ENCODE data around the gene UBE3C.
"Not testable (repeated sequence)": the region's sequence is repeated elsewhere in the genome, so short reads cannot be mapped to it uniquely, and the experiment has no call there.

UBE3C gene

DNA sequence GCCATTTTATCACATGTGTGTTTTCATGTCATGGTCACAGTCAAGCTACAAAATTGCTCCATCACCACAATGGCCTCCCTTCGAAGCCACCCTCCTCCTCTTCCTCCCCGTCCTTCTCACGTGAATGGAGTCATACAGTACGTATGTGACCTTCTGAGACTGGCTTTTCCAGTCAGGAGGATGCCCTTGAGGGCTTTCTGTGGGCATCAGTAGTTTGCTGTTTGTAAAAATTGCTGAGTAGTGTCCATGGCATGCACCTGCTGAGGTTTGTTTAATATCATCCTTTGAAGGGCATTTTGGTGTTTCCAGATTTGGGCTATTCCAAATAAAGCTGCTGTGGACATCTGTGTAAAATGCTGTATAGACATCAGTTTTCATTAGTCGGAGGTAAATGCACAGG is 5.9 kb upstream of the UBE3C start:
- no peak for DNase-seq

DNA sequence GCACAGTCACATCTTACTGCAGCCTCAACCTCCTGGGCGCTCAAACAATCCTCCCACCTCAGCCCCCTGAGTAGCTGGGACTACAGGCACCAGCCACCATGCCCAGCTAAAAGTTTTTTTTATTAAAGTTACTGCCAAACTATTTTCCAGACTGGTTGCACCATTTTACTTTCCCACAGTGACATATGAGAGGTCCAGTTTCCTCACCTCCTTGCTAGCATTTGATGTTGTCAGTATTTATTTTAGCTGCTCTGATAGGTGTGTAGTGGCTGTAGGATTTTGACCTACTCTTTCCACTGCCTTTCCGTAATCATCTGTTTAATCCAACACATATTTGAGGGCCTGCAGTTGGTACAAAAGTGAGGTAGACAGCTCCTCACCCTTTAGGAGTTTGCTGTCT is 5.4 kb upstream of the UBE3C start:
- no peak for DNase-seq

DNA sequence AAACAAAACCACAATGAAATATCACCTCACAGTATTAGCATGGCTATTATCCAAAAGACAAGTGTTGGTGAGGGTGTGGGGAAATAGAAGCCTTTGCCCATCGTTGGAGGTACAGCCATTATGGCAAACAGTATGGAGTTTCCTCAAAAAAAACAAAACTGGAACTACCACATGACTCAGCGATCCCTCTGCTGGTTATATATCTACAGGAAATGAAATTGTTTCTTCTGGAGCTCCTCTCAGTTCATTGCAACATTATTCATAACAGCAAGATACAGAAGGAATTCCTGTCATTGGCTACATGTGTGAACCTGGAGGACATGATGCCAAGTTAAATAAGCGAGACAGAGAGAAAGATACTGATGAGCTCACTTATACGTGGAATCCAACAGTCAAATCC is 2.4 kb upstream of the UBE3C start:
- DNase-seq, result no peak

DNA sequence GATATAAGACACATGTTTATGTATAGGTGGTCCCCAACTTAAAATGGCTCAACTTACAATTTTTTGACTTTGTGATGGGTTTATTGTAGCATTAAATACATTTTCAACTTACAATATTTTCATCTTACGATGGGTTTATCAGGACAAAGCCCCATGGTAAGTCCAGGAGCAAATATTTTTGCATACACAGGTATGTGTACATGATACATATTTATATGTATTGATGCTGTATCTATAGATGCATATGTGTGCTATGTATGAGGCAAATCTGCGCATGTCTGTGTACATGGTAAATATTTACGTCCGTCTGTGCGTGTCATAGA is 664 bp upstream of the UBE3C start:
- DNase-seq, result no peak

DNA sequence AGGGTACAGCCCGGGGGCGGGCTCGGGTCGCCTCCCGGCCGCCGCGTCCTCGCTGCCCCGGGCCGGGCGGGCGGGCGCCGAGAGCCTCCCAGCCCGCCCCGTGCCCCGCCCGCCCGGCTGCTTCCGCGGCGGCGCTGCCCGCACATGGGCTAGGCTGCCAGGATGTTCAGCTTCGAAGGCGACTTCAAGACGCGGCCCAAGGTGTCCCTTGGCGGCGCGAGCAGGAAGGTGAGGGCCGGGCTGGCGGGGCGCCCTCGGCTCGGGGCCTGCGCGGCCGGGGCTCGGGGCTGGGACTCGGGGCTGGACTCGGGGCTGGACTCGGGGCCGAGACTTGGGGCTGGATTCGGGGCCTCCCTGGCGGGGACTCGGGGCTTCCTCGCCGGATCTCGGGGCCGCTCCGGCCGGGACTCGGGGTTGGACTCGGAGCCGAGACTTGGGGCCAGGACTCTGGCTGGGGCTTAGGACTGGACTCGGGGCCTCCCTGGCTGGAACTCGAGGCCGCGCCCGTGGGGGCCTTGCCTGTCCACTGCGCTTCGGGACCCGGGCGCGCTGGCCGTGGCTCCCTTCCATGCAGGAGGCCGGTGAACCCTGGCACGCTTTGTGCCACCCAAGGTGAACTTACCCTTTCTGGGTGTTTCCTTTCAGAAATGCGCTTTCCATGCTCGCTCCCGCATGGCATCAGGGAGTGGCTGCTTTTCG is 534 bp downstream of the UBE3C start:
- peak; percentile 64 for DNase-seq

DNA sequence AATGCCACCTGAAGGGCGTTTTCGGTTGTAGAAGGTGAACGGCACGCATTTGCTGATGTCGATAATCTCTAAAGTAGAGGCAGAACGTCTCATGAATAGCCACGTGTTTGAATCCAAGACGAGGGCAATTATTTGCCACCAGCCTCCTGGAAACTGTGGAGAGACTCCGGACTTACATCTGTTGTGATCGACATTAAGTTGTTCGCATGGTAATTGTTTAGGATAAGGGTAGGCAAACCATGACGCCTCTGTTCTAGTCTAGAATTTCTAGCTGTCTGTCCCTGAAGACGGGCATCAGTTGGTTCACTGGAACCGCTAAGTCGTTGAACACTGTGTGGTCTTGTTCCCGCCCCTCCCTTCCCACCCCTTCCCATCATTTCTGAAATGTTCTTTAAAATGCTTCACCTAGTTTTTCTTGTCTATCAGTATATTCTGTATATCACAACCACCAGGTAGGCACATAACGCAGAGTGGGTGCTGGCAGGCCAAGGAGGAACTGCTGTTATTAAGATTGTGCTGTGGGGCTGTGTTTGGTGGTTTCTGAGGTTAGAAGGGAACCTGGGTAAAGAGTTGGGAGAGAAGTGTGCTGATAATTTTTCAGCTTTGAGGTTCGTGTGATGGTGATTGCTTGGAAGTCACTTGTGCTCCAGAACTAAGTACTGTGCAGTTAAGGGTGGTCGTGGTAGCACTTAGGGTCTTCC is 1.2 kb downstream of the UBE3C start:
- DNase-seq, result no peak

DNA sequence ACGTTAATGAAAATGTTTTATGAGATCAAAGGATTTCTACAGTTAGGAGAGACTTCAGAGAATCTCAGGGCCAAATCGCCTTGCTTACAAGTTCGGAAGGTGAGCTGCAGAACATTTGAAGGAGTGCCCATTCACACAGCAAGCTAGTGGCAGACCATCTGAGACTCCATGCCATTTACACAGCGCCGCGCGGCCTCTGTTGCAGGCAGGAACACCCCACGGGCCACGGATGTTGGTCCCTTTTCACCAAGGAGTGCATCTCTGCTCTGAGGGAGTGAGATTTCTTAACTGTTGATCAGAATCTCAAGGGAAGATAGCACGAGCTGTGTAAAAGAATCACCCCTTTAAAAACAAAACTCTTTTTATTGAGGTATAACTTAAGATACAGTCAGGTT is 1.8 kb downstream of the UBE3C start:
- no peak for DNase-seq

DNA sequence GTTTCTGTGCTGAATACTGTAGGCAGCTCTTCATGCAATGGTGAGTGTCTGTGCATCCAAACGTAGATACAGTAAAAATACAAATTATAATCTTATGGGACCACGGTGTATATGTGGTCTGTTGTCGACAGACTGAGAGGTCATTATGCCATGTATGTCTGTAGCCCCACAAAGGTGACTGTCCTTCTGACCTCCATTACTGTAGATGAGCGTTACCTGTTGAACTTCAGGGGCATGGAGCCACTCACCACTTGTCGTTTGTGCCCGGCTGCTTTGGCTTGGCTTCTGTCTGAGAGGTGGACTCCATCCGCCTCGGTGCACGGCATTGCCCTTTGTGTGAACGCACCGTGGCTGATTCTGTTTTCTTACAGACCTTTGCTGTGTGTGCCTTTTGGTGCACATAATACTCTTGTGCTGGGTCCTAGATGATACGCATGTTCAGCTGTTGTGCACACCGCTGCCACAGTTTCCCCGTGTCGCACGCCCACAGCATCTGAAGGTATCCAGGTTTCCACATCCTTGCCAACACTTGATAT is 2.9 kb downstream of the UBE3C start:
- no peak for DNase-seq

DNA sequence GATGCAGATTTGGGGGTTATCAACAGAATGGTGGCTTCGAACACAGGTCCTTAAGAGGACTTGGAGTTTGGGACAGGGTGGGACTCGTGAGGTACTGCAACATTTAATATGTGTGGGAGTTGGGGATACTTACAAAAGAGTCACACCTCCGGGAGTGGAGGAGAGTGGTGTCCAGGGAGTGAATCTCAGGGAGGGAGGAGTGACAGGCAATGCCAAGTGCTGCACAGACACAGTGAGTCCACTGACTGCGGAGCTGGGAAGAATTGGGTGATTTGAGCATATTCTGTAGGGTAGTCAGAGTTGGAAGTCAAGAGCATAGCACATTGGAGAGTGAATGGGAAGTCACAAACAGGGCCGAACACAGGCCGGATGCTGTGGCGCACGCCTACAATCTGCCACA is 5.1 kb downstream of the UBE3C start:
- DNase-seq, result no peak

DNA sequence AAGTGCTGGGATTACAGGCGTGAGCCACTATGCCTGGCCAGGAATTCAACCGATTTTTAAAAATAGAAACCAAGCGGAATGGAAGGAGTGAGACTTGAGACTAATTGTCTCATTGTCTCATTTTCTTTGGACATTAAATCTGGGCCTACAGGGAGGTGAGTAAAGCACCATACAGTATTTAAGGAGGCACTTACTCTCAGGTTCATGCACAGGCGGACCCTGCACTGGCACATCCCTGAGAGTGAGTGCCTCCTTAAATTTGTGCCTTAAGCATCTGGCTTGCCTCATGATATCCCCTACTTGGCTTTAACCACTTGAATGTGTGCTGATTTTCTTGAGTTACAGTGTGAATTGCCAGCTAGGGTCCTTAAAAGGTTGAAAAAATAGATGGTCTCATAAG is 10.6 kb downstream of the UBE3C start:
- no peak for DNase-seq

DNA sequence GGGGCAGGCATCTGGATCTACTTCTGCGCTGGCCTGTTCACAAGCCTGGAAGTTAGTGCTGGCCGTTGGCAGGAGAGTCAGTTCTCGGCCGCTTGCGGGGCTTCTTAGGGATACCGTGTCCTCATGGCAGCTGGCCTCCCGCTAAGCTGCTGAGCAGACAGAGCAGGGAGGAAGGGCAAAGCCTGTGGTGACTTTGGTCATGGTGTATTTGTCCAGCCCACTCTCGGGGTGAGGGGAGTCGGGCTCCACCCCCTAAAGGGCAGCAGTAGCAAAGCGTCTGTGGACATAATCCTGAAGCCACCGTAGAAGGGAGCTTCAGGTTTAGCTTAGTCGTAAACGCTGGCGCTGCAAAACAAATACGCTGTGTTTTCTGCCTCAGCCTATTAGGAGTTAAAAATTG is 12.2 kb downstream of the UBE3C start:
- DNase-seq, result no peak

DNA sequence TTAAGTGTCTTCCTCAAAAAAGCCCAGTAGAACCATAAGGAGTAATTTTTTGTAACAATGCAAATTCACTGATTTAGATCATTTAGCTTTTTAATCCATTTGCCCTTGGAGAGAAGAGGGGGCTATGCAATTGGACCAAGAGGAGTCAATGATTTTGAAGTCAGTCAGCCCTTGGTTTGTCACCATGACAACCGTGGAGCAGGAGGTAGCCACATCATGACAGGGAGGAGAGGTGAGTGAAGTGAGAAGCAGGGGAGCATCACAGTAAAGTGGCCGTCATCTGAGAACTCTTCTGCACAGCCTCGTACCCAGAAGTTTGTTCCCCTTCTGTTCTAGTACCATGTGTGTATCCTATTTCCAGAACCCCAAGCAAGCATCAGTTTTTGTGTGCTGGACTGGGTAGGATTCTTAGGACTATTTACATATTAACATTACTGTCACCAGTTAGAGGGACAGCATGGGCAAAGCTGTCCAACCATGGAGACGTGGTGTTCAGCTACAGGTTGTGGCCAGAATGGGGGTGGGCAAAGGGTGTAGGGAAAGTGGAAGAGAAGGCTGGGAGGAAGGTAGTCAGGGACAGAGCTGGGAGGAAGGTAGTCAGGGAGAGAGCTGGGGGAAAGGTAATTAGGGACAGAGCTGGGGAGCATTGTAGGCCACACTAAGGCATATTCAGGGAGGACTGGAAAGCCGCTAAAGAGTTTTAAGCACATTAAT is 13.1 kb downstream of the UBE3C start:
- no peak for DNase-seq

DNA sequence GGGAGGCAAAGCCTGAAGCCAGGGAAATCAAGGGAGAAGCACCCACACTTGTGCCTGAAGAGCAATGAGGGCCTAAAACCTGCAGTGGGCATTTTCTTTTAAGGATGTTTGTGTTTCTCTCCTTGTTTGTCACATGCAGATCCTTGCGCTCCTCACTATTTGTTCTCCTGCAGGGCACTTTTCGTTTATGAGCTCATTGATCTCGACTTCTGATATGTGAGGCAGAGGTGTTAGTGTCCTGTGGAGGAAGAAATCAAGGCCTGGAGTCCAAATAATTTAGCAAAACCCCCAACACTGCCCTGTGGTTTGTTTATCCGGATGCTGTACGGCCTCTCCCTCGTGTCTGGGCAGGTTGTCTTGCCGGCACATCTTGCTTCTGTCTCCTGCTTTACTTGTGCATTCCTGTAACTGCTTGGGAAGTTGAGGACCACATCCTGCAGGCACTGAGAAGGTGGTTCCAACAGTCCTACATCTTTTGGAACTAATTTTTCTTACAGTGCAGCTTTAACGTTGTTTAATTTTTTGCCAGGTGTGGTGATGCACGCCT is 13.7 kb downstream of the UBE3C start:
- DNase-seq, result no peak

DNA sequence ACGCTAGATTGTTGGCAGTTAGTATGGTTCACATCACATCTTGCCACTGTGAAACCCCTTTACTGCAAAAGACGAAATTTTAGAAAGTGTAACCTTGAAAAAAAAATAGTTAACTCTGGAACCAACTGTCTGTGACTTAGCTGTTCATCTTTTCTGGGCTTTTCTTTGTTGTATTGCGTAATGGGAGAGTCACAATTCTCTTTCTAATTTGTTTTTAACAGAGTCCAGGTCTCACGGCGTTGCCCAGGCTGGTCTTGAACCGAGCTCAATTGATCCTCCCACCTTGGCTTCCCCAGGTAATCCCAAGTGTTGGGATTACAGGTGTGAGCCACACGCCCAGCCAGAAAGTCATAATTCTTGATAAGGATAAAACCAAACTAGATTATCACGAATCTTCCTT is 14.5 kb downstream of the UBE3C start:
- DNase-seq, result no peak

DNA sequence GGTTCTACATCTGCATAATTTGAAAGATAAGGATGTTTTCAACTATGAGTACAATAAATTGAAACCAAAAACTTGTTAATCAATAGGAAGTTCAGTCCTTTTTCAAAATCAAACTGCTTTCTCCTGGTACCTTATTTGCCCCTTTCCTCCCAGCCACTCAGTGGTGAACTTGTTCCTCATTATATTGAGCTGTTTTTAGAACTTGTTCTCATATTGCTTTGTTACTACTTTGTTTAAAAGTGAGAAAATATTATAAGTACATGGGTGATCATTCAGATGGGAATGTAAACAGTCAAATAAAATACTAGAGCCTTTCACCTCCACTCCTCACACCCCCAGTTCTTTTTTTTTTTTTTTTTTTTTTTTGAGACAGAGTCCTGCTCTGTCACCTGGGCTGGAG is 17.2 kb downstream of the UBE3C start:
- DNase-seq, result no peak

DNA sequence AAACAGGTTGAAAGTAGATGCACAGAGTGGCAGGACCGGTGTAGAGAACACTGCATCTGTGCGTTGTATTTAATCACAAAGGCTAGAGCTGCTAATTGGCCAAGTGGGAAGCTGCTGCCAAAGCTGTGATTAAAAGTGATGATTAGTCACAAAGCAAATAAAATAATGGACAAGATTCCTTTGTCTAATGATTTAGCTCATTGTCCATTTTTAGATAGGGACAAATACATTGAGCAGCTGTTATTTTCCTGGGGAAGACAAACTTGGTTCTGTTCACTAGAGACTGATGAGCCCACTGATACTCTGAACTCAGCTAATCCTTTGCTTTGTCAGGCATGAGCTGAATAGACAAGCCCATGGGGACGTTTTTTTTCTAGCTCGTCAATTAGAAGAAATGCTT is 19.7 kb downstream of the UBE3C start:
- DNase-seq, result peak; percentile 65

DNA sequence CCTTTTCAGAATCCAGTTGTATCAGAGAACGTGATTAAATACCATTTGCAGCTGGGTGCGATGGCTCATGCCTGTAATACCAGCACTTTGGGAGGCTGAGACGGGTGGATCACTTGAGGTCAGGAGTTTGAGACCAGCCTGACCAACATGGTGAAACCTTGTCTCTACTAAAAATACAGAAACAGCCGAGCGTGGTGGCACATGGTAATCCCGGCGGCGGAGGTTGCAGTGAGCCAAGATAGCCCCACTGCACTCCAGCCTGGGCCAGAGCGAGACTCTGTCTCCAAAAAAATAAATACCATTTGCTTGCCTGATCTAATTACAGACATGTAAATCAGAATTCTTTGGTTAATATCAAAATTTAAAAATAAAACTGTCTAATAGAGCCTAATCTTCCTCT is 20.8 kb downstream of the UBE3C start:
- not testable (repeated sequence) for DNase-seq

DNA sequence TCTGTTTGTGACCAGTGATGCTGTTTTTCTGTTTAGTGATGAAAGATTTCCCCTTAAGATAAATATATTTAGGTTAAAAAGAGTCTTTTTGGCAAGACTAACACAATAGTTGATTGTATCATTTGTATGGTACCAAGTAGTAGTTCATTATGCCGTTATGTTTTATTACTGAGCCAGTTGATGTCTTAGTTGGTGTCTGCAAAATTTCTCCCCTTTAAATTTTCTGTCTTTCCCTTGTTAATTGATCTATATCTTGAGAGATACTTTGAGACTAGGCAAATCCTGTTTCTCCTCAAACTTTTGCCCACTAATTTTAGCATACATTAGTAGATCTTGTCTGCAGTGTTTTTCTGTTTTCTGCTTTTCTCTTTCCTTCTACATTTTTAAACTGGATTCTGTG is 21.7 kb downstream of the UBE3C start:
- no peak for DNase-seq

DNA sequence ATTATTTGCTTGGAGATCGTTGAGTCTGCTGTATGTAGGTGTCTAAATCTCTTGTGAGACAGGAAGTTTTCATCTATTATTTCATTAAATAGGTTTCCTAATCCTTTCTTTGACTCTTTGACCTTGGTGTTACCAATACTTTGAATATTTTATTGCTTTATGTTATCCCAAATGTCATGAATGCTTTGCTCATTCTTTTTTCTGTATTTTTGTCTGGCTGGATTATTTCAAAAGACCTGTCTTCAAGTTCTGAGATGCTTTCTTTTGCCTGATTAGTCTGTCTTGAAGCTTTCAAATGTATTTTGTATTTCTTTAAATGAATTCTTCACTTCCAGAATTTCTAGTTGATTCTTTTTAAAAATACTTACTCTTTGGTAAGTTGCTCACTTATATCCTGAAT is 27.3 kb downstream of the UBE3C start:
- no peak for DNase-seq

DNA sequence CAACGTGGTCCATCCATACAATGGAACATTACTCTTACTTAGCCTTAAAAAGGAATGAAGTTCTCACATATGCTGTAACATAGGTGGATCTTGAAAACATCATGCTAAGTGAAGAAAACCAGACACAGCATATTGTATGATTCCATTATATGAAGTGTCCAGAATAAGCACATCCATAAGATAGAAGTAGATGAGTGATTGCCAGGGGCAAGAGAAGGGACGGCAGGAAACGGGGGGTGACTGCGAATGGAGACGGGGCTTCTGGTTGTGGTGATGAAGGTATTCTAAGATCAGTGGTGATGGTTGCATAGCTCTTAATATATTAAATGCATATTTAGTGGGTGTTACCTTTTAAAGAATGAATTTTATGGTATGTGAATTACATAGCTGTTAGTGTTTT is 29.8 kb downstream of the UBE3C start:
- DNase-seq, result no peak

DNA sequence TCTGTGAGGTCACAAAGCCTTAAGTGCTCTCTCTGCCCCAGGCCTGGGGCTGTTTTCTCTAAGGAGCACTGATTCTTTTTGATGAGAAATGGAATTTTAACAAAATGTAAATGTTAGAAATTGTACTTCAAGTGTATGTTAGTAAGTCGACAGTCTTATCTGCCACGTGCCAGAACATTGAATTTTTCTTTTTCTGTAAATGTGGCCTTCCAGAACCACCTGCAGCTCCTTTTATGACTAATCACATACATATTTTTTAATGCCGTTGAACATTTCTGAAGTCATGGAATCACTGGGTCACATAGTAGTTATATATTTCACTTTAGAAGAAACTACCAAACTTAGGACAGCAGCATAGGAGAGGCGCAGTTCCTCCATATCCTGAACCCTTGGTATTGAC is 38.0 kb downstream of the UBE3C start:
- DNase-seq, result no peak

DNA sequence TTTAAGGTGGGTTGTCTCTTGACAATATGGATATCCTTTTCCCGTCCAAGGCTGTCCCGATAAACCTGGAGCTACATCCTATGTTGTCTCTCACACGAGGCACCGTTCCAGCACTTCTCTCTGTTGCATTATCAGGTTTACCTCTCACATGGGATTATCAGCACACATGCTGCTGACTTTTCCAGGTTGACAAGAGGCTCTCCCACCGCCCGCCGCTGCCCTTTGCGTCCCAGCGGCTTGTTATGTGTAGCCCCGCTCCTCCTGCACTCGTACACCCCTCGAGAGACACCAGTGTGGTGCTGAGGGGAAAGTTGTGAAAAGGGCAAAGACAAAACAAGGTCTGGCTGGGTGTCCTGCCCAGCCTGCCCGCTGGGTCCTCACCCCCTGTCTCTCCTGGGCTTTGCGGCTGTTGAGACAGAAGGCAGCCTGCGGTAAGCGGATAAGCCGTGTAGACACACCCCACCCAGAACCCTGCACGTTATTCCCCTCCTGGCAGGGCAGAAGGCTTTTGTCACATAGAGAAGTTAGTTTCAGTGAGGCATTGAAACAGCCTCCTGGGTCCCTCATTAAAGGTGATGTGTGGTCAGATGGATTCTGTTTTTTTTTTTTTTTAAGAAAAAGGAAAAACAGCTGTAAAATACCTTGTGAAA is 38.7 kb downstream of the UBE3C start:
- DNase-seq, result no peak

DNA sequence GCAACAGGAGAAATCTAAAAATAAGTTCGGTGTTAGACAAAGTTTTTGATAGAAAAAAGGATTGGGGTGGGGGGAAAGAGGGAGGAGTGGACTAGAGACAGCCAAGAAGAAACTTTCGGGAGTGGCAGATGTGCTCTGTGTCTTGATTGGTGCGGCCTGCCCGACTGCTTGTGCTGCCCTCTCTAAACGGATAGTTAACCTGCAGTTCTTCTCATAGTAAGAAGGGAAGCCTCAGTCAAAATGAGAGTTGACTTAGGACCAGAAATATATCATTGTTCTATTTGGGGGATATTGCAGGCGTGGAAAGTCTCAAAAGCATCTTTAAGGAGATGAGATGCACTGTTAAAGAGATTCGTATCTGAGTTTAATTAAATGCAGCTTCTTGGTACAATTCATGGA is 39.3 kb downstream of the UBE3C start:
- no peak for DNase-seq

Measured in NCI-H774 (cell line).